Measurements from ENCODE around the gene EXD1.

Gene EXD1

DNA sequence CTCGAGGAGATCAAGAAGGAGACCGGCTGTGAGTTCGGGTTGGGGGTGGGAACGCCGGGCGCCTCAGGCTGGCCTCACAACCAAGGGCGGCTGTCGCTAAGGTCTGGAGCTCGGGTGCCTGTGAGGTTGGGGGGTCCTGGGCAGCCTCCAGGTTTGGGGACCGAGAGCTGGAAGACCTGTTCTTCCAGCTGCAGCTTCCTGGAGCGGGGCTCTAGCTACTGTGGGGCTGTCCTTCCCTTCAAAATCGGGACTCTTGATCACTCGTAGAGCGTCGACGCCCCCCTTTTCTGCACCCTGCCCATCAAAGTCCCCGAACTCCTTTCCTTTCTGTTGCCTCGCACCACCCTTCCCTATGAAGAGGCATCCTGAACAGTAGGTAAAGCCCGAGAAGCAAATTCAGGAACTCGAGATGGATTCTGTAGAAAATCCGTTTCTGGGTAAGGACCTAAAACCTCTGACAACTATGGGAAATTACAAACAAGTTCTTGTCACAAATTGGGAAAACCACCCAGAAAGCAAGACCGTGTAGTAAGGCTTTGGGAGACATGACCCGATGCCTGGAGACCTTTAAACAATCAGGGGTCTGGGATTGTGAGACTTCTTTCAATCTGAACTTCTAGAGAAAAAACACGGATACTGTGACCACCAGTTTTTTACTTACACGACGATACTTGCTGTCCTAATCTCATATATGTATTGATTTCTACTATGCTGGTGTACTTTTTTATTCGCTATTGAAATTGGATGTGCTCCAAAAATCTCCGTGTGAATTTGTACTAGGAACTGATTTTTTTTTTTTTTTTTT, 1.1 kb upstream of the EXD1 start:
- DNase-seq = no peak

DNA sequence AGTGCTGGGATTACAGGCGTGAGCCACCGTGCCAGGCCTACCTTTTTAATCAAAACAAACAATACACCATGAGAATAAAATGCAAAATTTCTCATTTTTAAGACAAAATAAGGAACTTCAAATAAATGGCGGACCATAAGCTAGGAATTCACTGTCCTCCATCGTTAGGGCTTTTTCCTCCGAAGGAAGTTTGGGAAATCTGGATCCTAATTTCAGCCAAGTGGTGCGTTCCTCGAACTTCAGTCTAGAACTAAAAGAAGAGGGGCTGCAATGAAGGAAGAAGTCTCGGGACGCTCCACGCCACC, 260 bp downstream of the EXD1 start:
- no peak for DNase-seq

GRCh38 chr15:41219381-41219780, 11.2 kb downstream of the EXD1 start:
- no peak for DNase-seq

DNA sequence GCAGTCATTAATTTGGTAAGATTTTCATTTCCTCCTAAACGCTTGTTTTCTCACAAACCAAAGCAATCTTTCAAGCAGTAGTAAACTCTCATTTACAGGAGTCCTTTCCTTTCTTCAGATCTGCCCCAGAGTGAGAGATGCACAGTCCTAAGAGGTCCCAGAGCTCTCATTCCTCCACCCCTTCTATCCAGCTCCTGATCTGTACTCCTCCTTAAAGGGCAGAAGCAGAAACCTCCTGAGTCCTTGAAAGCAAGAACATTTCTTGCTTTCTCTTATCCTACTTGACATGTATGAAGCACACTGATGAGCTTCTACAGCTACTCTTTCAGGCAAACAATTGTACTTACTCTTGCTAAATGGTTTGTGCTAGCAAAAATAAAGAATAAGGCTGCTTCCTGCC, 11.7 kb downstream of the EXD1 start:
- no peak for DNase-seq

GRCh38 chr15:41215708-41216107, 14.8 kb downstream of the EXD1 start:
- DNase-seq = no peak

DNA sequence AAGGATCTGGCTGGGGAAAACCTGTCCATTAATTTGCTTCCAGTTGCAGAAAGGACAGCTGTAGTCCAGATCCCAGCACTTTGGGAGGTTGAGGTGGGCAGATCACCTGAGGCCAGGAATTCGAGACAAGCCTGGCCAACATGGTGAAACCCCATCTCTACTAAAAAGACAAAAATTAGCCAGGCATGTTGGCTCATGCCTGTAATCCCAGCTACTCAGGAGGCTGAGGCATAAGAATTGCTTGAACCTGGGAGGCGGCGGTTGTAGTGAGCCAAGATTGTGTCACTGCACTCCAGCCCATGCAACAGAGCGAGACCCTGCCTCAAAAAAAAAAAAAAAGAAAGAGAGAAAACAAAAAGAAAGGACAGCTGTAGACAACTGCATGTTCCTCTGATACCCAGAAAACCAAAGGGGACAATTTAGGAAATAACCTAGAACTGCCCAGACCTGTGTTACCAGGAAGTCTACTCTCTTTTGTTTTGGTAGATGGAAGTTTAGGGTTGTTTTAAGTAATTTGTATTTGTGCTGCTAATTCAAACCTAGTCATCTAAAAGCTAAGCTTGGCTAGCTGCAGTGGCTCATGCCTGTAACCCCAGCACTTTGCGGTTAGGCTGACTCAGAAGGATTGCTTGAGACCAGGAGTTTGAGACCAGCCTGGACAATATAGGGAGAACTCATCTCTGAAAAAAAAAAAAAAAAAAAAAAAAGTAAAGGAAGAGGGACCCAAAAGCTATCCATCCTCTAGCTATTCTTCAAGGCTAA, 22.7 kb downstream of the EXD1 start:
- DNase-seq = no peak

DNA sequence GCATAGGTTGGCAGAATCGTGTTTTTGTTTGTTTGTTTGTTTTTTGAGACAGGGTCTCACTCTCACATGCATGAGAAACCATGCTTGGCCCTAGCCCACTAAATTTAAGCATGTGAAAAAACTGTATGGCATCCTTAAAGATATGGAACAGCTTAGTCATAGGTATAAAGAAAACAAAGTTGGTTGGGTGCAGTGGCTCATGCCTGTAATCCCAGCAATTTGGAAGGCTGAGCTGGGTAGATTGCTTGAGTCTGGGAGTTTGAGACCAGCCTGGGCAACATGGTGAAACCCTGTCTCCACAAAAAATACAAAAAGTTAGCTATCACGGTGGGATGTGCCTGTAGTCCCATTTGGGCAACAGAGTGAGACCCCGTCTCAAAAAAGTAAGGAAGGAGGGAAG, 25.2 kb downstream of the EXD1 start:
- no peak for DNase-seq

DNA sequence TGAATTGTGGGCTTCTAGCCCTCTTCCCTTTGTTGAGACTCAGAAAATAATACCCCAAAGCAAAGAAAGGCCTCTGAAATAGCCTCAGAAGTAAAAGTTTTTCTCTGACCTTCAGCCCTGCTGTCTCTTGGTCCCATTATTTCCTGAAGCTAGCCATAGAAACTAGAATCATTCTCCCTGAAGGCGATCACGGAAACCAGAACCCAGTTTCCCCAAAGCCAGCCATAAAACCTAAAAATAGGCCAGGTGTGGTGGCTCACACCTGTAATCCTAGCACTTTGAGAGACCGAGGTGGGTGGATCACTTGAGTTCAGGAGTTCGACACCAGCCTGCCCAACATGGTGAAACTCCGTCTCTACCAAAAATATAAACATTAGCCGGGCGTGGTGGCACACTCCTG, 27.2 kb downstream of the EXD1 start:
- DNase-seq = no peak

DNA sequence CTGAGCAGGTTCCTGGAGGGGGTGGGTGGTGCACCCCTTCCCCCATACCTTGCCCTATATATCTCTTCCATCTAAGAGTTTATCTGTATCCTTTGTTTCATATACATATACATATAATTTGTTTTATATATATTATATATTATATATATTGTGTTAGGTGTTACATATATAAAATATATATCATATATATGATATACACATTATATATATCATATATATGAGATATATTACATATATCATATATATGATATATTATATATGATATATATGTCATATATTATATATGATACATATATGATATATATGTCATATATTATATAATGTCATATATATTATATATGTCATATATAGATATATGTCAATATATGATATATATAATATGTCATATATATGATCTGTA, 31.1 kb downstream of the EXD1 start:
- DNase-seq = no peak

- no peak for DNase-seq
Measured at GRCh38 chr15:41194444-41194843, 36.1 kb downstream of the EXD1 start.

GRCh38 chr15:41183581-41183980, 47.0 kb downstream of the EXD1 start:
- no peak for DNase-seq

DNA sequence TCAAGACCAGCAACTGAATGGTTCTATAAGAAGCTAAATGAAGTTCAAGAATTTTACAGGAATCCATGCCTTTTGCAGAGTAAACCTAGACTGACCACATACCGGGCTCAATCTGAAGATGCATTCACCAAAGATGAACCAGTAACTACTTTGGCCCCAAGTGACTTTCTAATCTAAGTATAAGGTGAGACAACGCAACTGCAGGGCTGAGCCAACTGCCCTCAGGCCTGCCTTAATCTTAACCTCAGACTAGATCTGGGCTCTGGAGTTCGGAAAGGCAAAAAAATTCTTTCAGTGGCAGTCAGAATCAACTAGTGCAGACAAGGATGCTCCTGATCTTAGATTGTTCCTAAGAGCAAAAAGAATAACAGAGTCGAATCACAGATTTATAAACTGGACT, 48.3 kb downstream of the EXD1 start:
- DNase-seq = no peak

GRCh38 chr15:41180206-41180789, 50.3 kb downstream of the EXD1 start:
- DNase-seq = no peak

- no peak for DNase-seq
Measured at GRCh38 chr15:41169781-41170180, 60.8 kb downstream of the EXD1 start.

DNA sequence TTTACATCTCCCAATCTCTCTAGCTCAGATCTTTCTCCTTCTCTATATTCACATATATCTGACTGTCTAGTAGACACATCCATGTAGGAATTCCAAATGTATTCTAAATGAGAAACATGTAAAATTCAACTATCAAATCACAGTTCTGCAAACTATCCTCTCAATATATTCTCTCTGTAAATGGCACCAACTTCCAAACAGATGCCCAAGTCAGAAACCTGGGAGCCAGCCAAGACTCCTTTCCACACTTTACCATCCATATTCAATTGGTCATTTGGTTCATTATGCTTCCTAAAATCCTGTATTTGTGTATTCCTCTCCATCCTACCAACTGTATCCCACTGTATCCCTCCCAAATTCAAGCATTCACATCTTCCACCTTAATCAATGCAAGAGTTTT, 61.5 kb downstream of the EXD1 start:
- DNase-seq = no peak

DNA sequence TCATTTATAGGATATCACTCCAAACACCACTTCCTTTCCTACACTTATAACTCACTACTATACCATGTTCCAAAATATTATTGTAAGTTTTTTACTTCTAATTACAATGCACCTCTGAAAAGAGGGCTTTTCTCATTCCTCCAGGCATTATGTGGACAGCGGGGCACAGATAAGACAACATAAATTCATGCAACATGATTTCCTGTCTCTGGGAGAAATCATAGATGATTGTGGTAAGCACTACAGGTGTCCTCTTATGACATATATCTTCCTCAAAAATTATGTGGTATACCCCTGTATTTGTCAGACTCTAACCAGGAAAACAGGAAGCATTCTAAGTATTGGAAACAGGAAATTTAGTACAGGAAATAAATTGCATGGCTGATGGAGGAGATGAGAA, 68.8 kb downstream of the EXD1 start:
- DNase-seq = no peak

- DNase-seq = no peak
Measured at GRCh38 chr15:41161336-41161735, 69.2 kb downstream of the EXD1 start.

DNA sequence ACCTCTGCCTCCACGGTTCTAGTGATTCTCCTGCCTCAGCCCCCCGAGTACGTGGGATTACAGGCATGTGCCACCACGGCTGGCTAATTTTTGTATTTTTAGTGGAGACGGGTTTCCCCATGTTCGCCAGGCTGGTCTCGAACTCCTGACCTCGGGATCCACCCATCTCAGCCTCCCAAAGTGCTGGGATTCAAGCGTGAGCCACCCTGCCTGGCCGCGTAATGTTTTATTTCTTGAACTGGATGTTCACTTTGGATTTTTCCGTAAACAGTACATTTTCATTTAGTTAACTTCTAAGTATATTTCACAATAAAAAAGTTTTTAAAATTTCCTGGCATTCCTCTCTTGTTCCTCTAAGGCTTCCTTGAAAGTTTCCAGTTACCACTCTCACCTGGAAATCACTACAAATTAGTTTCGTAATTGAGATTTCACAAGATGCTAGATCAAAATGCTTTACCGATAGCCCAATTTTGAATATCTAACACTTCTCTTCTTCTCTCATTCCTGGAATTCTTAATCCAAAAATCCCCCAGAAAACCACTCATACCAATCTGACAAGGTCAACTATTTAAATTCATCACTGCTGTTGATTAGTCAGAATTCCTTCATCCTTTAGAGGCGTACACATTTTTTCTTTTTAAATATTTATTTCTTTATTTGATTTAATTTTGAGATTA, 69.8 kb downstream of the EXD1 start:
- DNase-seq = no peak

DNA sequence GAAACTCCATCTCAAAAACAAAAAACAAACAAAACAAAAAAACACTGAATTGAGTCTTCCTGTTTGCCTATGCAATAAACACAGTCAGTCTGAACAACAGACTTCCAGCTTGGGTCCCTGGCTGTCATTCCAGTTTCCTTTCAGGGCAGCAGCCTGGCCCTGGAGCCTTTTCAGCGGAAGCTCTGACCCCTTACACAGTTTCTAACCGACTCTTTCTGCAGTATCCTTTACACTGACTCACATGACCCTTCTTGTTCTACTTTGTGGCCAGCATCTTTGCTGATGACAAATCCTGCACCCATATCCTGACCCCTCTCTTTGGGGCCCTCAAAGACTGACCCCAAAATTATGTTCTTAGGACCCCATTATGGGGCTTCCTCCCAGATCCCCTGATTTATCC, 76.1 kb downstream of the EXD1 start:
- DNase-seq = no peak

- no peak for DNase-seq
Measured at GRCh38 chr15:41153733-41154132, 76.8 kb downstream of the EXD1 start.

- no peak for DNase-seq
Measured at GRCh38 chr15:41151451-41152005, 79.0 kb downstream of the EXD1 start.

DNA sequence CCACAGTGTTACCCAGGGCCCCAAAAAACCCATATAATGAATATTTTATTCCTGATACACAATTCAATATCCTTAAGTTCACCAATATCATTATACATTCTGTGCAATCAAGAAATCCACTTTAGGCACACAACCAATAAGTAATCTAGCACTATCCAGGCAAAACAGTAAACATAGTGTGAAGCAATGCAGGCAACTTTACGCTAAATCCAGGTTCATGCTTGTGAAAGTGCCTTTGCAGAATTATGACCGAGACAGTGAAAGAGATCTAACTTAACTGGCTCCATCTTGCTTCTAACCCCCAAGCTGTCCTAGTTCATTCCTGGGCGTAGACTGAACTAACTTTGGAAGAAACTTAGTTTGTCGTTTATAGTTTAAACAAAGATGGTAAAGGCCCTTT, 80.3 kb downstream of the EXD1 start:
- no peak for DNase-seq

GRCh38 chr15:41148065-41148464, 82.5 kb downstream of the EXD1 start:
- no peak for DNase-seq

Data from retina (tissue), 1 donor.